Aorta (tissue), 5 donors: ENCODE data around the gene B2M. TPM values are rescaled to one million over a fixed set of nuclear protein-coding genes. Genes with fewer than 3 reads are reported as not detected.
A peak's percentile ranks its signal among the peaks of the same experiment; 100 is the strongest.
"Not testable (repeated sequence)": the region's sequence is repeated elsewhere in the genome, so short reads cannot be mapped to it uniquely, and the experiment has no call there.

Experiments used
- ATAC-seq: fragments of 200-7000 bp; cut with Tn5 transposase; one replicate; pipeline ENCODE4 v1.9.1; 2022; ENCODE audit warnings: moderate library complexity; ENCODE audit not compliant: low FRiP score
- DNase-seq, 2 donors: peaks; one replicate each; pipeline ENCODE4 v3.0.0-alpha.2; 2020
- H3K27ac ChIP-seq, 2 donors: one replicate each; pipeline ENCODE4 v1.5.1; 2013; ENCODE audit warnings: low read length in 2 of 2, mild to moderate bottlenecking in 2 of 2, moderate library complexity in 2 of 2, control low read depth in 1 of 2, inconsistent platforms in 1 of 2, low read depth in 1 of 2
- H3K27me3 ChIP-seq, 2 donors: one replicate each; pipeline ENCODE4 v1.6.1; 2013; ENCODE audit warnings: control low read depth in 1 of 2, low read length in 1 of 2, mild to moderate bottlenecking in 1 of 2, moderate library complexity in 1 of 2; ENCODE audit not compliant: insufficient read depth in 2 of 2, control insufficient read depth in 1 of 2
- H3K36me3 ChIP-seq, 2 donors: one replicate each; pipeline ENCODE4 v1.6.1; 2013; ENCODE audit warnings: control low read depth in 1 of 2, low read length in 1 of 2, mild to moderate bottlenecking in 1 of 2; ENCODE audit not compliant: insufficient read depth in 2 of 2, control insufficient read depth in 1 of 2
- H3K4me1 ChIP-seq, 2 donors: one replicate each; pipeline ENCODE4 v1.6.1; 2013; ENCODE audit warnings: low read length in 2 of 2, control low read depth in 1 of 2, mild to moderate bottlenecking in 1 of 2, moderate library complexity in 1 of 2; ENCODE audit not compliant: insufficient read depth in 2 of 2, control insufficient read depth in 1 of 2
- H3K4me3 ChIP-seq, 2 donors: one replicate each; pipeline ENCODE4 v1.5.1; 2013; ENCODE audit warnings: low read length in 2 of 2, control low read depth in 1 of 2, mild to moderate bottlenecking in 1 of 2
- H3K9me3 ChIP-seq: one replicate; pipeline ENCODE4 v1.6.1; 2013; ENCODE audit warnings: mild to moderate bottlenecking, low read length; ENCODE audit not compliant: control insufficient read depth
- WGBS, 2 donors: extraction: QIAGEN DNeasy Blood & Tissue Kit; methylation state at CpG; one replicate each; pipeline ENCODE4 v1.1.7; 2013; 5-methylcytosine and 5-hydroxymethylcytosine counted together
- intact Hi-C, 2 donors: fragments of 100-400 bp; cut with DNase I; formaldehyde crosslinking; loops; one replicate each; pipeline versions ENCODE4 v1.14.2 to v1.15.0; 2022
- polyA plus RNA-seq, 2 donors: library from polyadenylated mRNA; stranded (reverse); fragments of 200-250 nt; gene quantifications; one replicate each; pipeline ENCODE4 v1.2.3, GENCODE V29; 2013
- total RNA-seq, 2 donors: library from RNA; stranded (reverse); fragmentation: NEBNext Ultra II Directional; extraction: Animal tissue kit (Norgen Biotek cat#: 25700); gene quantifications; one replicate each; pipeline ENCODE4 v1.2.1, GENCODE V29; 2021
- donor health status: healthy with polysubstance abuse.
- donor health status: Bipolar disorder and iron deficiency.
- donor health status: DM: no; HTN: no; CAD: no.
- donor health status: DM: no; HTN: no; CAD: no.
- donor health status: DM: yes; HTN: yes; CAD: no.

The B2M gene
- total and polyA plus RNA-seq, 4 donors, result 2,130 to 4,026 (median 3,023) TPM

- Histone ChIP-seq H3K9me3 (no peaks in the 10 kb centered on the region), H3K27me3 (no peaks in the 10 kb centered on the region), H3K4me1 (peaks cover 0 to 2% of the 10 kb centered on the region in 2 donors), H3K4me3 (no peak overlapping the region), H3K27ac (no peak overlapping the region), H3K36me3 (no peaks in the 10 kb centered on the region)
- ATAC-seq, result peak; percentile 72
- DNase-seq, result no peak
- intact Hi-C loops, result loop anchor here (2.0 to 10.0 kb wide), 4 partner anchors 36 to 164 kb away; partner anchors contain the start of gene SPG11 (in 1 of the 2)
- WGBS, 2 donors, result 66 to 67% methylated on average over 3 of the region's 3 CpGs
Measured at GRCh38 chr15:44738340-44738984, 27.1 kb downstream of the B2M start.

GRCh38 chr15:44739222-44739847, 28.0 kb downstream of the B2M start:
- ATAC-seq, H3K27me3 ChIP-seq, H3K27ac ChIP-seq, DNase-seq, H3K36me3 ChIP-seq, H3K4me1 ChIP-seq, H3K4me3 ChIP-seq, H3K9me3 ChIP-seq: not testable (repeated sequence)
- intact Hi-C loops, result loop anchor here (2.0 to 10.0 kb wide), 4 partner anchors 37 to 165 kb away; partner anchors contain the start of gene SPG11 (in 1 of the 2)
- 80 to 88% methylated on average over 16 to 22 of the region's 24 CpGs for WGBS, 2 donors

GRCh38 chr15:44743454-44743853, 32.1 kb downstream of the B2M start:
- H3K27me3 ChIP-seq, H3K4me3 ChIP-seq, intact Hi-C loops, H3K27ac ChIP-seq, H3K9me3 ChIP-seq, ATAC-seq, H3K36me3 ChIP-seq, DNase-seq, H3K4me1 ChIP-seq: not testable (repeated sequence)
- 84 to 97% methylated on average over 1 to 2 of the region's 2 CpGs for WGBS, 2 donors

GRCh38 chr15:44753345-44753744, 42.0 kb downstream of the B2M start:
- Histone ChIP-seq H3K27me3 (peaks cover 0 to 2% of the 10 kb centered on the region in 2 donors), H3K36me3 (peaks cover 0 to 2% of the 10 kb centered on the region in 2 donors), H3K9me3 (peaks cover 3% of the 10 kb centered on the region), H3K4me3 (no peak overlapping the region), H3K27ac (no peak overlapping the region), H3K4me1 (no peaks in the 10 kb centered on the region)
- ATAC-seq (no peak), DNase-seq (no peak)
- WGBS, 2 donors, result 93 to 94% methylated on average over 1 of the region's 1 CpG
- intact Hi-C loops, result no loop called here

- Histone ChIP-seq H3K36me3 (no peaks in the 10 kb centered on the region), H3K4me1 (no peaks in the 10 kb centered on the region), H3K27me3 (no peaks in the 10 kb centered on the region), H3K4me3 (no peak overlapping the region), H3K27ac (no peak overlapping the region), H3K9me3 (no peaks in the 10 kb centered on the region)
- ATAC-seq, result no peak
- 76 to 78% methylated on average over 2 of the region's 2 CpGs for WGBS, 2 donors
- intact Hi-C loops, result no loop called here
- no peak for DNase-seq
Measured at GRCh38 chr15:44763187-44763586, 51.9 kb downstream of the B2M start.

GRCh38 chr15:44763848-44764247, 52.5 kb downstream of the B2M start:
- no peak overlapping the region for H3K27ac ChIP-seq
- intact Hi-C loops, result no loop called here
- H3K9me3 ChIP-seq, result no peaks in the 10 kb centered on the region
- DNase-seq (no peak), ATAC-seq (no peak)
- WGBS, 2 donors, result 79 to 82% methylated on average over 3 of the region's 3 CpGs
- no peaks in the 10 kb centered on the region for H3K4me1 ChIP-seq
- no peaks in the 10 kb centered on the region for H3K27me3 ChIP-seq
- H3K36me3 ChIP-seq, result no peaks in the 10 kb centered on the region
- no peak overlapping the region for H3K4me3 ChIP-seq

GRCh38 chr15:44765036-44765435, 53.7 kb downstream of the B2M start:
- no peak for ATAC-seq
- Histone ChIP-seq H3K27me3 (no peaks in the 10 kb centered on the region), H3K9me3 (no peaks in the 10 kb centered on the region), H3K4me3 (no peak overlapping the region), H3K27ac (no peak overlapping the region), H3K36me3 (no peaks in the 10 kb centered on the region), H3K4me1 (no peaks in the 10 kb centered on the region)
- intact Hi-C loops, result no loop called here
- DNase-seq, result no peak
- WGBS, 2 donors, result 26 to 27% methylated on average over 3 of the region's 3 CpGs
